Esophagus muscularis mucosa (tissue), 3 donors: ENCODE results near the gene TOM1L1.

ENCODE experiments used
- CTCF ChIP-seq, 3 experiments: fragments of 200-600 bp in 2 of 3; fragments of 450-650 bp in 1 of 3; sonication (generic) in 2 of 3; IDR thresholded peaks; one replicate each; pipeline ENCODE4 v1.5.1; 2017 to 2019; ENCODE audit warnings: antibody characterized with exemption in 3 of 3, mild to moderate bottlenecking in 2 of 3, moderate library complexity in 1 of 3
- POLR2A ChIP-seq: fragments of 450-650 bp; IDR thresholded peaks from one replicate; pipeline ENCODE4 v1.6.1; 2017; ENCODE audit warnings: antibody characterized with exemption, moderate library complexity, mild to moderate bottlenecking, low read depth
- POLR2AphosphoS5 ChIP-seq, 2 donors: sonication (generic); formaldehyde crosslinking; IDR thresholded peaks; one replicate each; pipeline ENCODE4 v1.6.1; 2017; ENCODE audit warnings: antibody characterized with exemption in 2 of 2

GRCh38 chr17:54876656-54877195, 23.9 kb upstream of the TOM1L1 start:
- TF ChIP-seq CTCF (IDR thresholded peaks at IDR 0.05), result no peak
- no peak for TF ChIP-seq POLR2A
- no peak for TF ChIP-seq POLR2AphosphoS5 (IDR thresholded peaks at IDR 0.05)
